Measurements from ENCODE around the gene MVD.

MVD gene

GRCh38 chr16:88602091-88602490 lies 60.8 kb downstream of the MVD start:
- no peak overlapping the region for H3K4me3 ChIP-seq (ENCODE audit: low read depth, low read length, poor library complexity, severe bottlenecking)
- H3F3A ChIP-seq (ENCODE audit: insufficient read depth, low read length), result no peaks in the 10 kb centered on the region
- no peaks in the 10 kb centered on the region for H3K79me2 ChIP-seq (ENCODE audit: insufficient read depth, low read length)
- no peaks in the 10 kb centered on the region for H3K4me1 ChIP-seq (ENCODE audit: insufficient read depth, low read length, severe bottlenecking)
- H3K9ac ChIP-seq (ENCODE audit: low read length), result no peak overlapping the region
- no peaks in the 10 kb centered on the region for H3K27me3 ChIP-seq (ENCODE audit: insufficient read depth, low read length)
- no peaks in the 10 kb centered on the region for H4K20me1 ChIP-seq (ENCODE audit: insufficient read depth, low read length)
- no peak overlapping the region for H3K4me2 ChIP-seq (ENCODE audit: low read length)
- no peak for TF ChIP-seq CTCF (IDR thresholded peaks at IDR 0.05; ENCODE audit: low read length)
- no peak for TF ChIP-seq EZH2 (IDR thresholded peaks at IDR 0.05; ENCODE audit: borderline replicate concordance, low read length)
- no peaks in the 10 kb centered on the region for H3K9me3 ChIP-seq (ENCODE audit: low read length)
- no peaks in the 10 kb centered on the region for H3K9me2 ChIP-seq (ENCODE audit: low read depth, low read length)
- peaks cover 86% of the 10 kb centered on the region for H3K36me3 ChIP-seq (ENCODE audit: insufficient read depth, low read length)
- no peak overlapping the region for H3K27ac ChIP-seq (ENCODE audit: low read depth, low read length, poor library complexity, severe bottlenecking)
- no peak overlapping the region for H2AFZ ChIP-seq (ENCODE audit: low read length)

Data from OCI-LY1 (cell line).